ENCODE results near the gene ZNF26.

DNA sequence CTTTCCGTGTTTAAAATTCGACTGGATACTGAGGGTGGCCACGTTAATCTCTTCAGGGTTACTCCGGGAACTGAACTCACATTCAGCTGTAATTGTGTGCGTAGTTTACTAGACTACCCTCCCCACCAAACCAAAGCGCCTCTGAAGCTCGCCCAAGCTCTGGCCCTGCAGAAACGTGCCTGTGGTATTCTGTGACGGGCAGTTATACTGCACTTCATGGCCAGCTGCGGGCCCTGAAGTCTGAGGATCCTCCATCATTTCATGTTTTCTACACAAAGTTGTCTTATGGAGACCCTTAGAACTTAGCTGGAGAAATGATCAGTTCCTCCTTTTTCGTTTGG, 688 bp downstream of the ZNF26 start:
- TF ChIP-seq, protein P1, sequence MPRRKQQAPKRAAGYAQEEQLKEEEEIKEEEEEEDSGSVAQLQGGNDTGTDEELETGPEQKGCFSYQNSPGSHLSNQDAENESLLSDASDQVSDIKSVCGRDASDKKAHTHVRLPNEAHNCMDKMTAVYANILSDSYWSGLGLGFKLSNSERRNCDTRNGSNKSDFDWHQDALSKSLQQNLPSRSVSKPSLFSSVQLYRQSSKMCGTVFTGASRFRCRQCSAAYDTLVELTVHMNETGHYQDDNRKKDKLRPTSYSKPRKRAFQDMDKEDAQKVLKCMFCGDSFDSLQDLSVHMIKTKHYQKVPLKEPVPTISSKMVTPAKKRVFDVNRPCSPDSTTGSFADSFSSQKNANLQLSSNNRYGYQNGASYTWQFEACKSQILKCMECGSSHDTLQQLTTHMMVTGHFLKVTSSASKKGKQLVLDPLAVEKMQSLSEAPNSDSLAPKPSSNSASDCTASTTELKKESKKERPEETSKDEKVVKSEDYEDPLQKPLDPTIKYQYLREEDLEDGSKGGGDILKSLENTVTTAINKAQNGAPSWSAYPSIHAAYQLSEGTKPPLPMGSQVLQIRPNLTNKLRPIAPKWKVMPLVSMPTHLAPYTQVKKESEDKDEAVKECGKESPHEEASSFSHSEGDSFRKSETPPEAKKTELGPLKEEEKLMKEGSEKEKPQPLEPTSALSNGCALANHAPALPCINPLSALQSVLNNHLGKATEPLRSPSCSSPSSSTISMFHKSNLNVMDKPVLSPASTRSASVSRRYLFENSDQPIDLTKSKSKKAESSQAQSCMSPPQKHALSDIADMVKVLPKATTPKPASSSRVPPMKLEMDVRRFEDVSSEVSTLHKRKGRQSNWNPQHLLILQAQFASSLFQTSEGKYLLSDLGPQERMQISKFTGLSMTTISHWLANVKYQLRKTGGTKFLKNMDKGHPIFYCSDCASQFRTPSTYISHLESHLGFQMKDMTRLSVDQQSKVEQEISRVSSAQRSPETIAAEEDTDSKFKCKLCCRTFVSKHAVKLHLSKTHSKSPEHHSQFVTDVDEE (CRISPR knock-in tag; IDR thresholded peaks at IDR 0.05), result no peak
- no peak for TF ChIP-seq ZFP3 (CRISPR knock-in tag; IDR thresholded peaks at IDR 0.05)
- TF ChIP-seq, protein P2, sequence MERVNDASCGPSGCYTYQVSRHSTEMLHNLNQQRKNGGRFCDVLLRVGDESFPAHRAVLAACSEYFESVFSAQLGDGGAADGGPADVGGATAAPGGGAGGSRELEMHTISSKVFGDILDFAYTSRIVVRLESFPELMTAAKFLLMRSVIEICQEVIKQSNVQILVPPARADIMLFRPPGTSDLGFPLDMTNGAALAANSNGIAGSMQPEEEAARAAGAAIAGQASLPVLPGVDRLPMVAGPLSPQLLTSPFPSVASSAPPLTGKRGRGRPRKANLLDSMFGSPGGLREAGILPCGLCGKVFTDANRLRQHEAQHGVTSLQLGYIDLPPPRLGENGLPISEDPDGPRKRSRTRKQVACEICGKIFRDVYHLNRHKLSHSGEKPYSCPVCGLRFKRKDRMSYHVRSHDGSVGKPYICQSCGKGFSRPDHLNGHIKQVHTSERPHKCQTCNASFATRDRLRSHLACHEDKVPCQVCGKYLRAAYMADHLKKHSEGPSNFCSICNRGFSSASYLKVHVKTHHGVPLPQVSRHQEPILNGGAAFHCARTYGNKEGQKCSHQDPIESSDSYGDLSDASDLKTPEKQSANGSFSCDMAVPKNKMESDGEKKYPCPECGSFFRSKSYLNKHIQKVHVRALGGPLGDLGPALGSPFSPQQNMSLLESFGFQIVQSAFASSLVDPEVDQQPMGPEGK (CRISPR knock-in tag; IDR thresholded peaks at IDR 0.05; ENCODE audit: borderline replicate concordance), result no peak
- no peak for TF ChIP-seq ESRRG (CRISPR knock-in tag; IDR thresholded peaks at IDR 0.05)
- no peak for TF ChIP-seq TCF4 (CRISPR knock-in tag; IDR thresholded peaks at IDR 0.05; ENCODE audit: borderline replicate concordance)
- no peak for TF ChIP-seq TOX (CRISPR knock-in tag; IDR thresholded peaks at IDR 0.05; ENCODE audit: borderline replicate concordance)
- TF ChIP-seq, protein P3, sequence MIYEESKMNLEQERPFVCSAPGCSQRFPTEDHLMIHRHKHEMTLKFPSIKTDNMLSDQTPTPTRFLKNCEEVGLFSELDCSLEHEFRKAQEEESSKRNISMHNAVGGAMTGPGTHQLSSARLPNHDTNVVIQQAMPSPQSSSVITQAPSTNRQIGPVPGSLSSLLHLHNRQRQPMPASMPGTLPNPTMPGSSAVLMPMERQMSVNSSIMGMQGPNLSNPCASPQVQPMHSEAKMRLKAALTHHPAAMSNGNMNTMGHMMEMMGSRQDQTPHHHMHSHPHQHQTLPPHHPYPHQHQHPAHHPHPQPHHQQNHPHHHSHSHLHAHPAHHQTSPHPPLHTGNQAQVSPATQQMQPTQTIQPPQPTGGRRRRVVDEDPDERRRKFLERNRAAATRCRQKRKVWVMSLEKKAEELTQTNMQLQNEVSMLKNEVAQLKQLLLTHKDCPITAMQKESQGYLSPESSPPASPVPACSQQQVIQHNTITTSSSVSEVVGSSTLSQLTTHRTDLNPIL (CRISPR knock-in tag; IDR thresholded peaks at IDR 0.05; ENCODE audit: low read depth), result no peak
- TF ChIP-seq ZNF70 (CRISPR knock-in tag; IDR thresholded peaks at IDR 0.05), result no peak
- no peak for TF ChIP-seq ARNTL (CRISPR knock-in tag; IDR thresholded peaks at IDR 0.05; ENCODE audit: borderline replicate concordance, low read depth)
- TF ChIP-seq ZC3H10 (CRISPR knock-in tag; IDR thresholded peaks at IDR 0.05), result no peak
- TF ChIP-seq RARB (CRISPR knock-in tag; IDR thresholded peaks at IDR 0.05), result no peak
- no peak for TF ChIP-seq PPARA (CRISPR knock-in tag; IDR thresholded peaks at IDR 0.05; ENCODE audit: borderline replicate concordance)

Measured in SK-N-SH treated with all-trans-retinoic acid at 6 μM for 48 hours (cell line).